H1 (cell line): ENCODE data around the gene PPM1K. TPM values are rescaled to one million over a fixed set of nuclear protein-coding genes. Genes with fewer than 3 reads are reported as not detected.

Source experiments
- CTCF ChIA-PET: fragments of 300-600 bp; sonication (Branson Sonifier 250); formaldehyde crosslinking; loops from one replicate; lab custom pipeline; 2021; ENCODE audit not compliant: partially characterized antibody; lab: Charles Lee
- POLR2A ChIA-PET: fragments of 300-600 bp; sonication (Branson Sonifier 250); formaldehyde crosslinking; loops from one replicate; lab custom pipeline; 2021; ENCODE audit warnings: inconsistent platforms; ENCODE audit not compliant: partially characterized antibody; lab: Charles Lee
- DNase-seq, 2 experiments: peaks; one replicate each; pipeline versions ENCODE4 v3.0.0 to v3.0.0-alpha.2; 2010 to 2022; ENCODE audit warnings: low spot score in 2 of 2, low read depth in 1 of 2, mixed read lengths in 1 of 2
- FAIRE-seq: peaks from 2 replicates; lab custom pipeline; 2011; peaks lifted over from hg19 to GRCh38; lab: Jason Lieb, UNC
- H2AFZ ChIP-seq: 2 replicates; pipeline ENCODE4 v1.8.1; 2012; ENCODE audit warnings: low read length, inconsistent platforms
- H2AK5ac ChIP-seq: 2 replicates; pipeline ENCODE4 v1.6.1; 2013; ENCODE audit warnings: low read depth, low read length
- H2BK120ac ChIP-seq: replicated peaks from 2 replicates; pipeline ENCODE3; 2013; ENCODE audit warnings: low read depth, low read length, inconsistent platforms
- H2BK12ac ChIP-seq: 2 replicates; pipeline ENCODE4 v1.6.1; 2013; ENCODE audit warnings: low read depth, low read length
- H2BK15ac ChIP-seq: 2 replicates; pipeline ENCODE4 v1.6.1; 2013; ENCODE audit warnings: low read length
- H2BK20ac ChIP-seq: 2 replicates; pipeline ENCODE4 v1.6.1; 2013; ENCODE audit warnings: low read length
- H2BK5ac ChIP-seq: 2 replicates; pipeline ENCODE4 v1.6.1; 2013; ENCODE audit warnings: low read depth, low read length
- H3K14ac ChIP-seq: 2 replicates; pipeline ENCODE4 v1.6.1; 2013; ENCODE audit warnings: inconsistent platforms; ENCODE audit not compliant: insufficient read length
- H3K18ac ChIP-seq: 2 replicates; pipeline ENCODE4 v1.6.1; 2013; ENCODE audit warnings: low read length; ENCODE audit errors: extremely low read depth
- H3K23ac ChIP-seq: 2 replicates; pipeline ENCODE4 v1.6.1; 2013; ENCODE audit warnings: inconsistent platforms; ENCODE audit not compliant: insufficient read length
- H3K23me2 ChIP-seq: 2 replicates; pipeline ENCODE4 v1.6.1; 2013; ENCODE audit warnings: low read depth, low read length
- H3K27ac ChIP-seq: 2 replicates; pipeline ENCODE4 v1.6.1; 2011; ENCODE audit warnings: low read depth, low read length, inconsistent platforms
- H3K27me3 ChIP-seq, 4 experiments: replicated peaks in 1 of 4; 1 replicate in 1 of 4; 2 replicates in 3 of 4; pipeline versions ENCODE4 v1.6.1 to v1.8.1; 2011 to 2013; ENCODE audit warnings: low read length in 3 of 4, mild to moderate bottlenecking in 3 of 4, inconsistent platforms in 2 of 4, mixed read lengths in 2 of 4, moderate library complexity in 1 of 4; ENCODE audit not compliant: control insufficient read depth in 3 of 4, insufficient read depth in 3 of 4; ENCODE audit errors: extremely low read depth in 1 of 4
- H3K36me3 ChIP-seq, 4 experiments: 2 replicates each; pipeline versions ENCODE4 v1.6.1 to v1.8.1; 2011 to 2013; ENCODE audit warnings: mild to moderate bottlenecking in 4 of 4, low read length in 3 of 4, moderate library complexity in 2 of 4, control low read depth in 1 of 4, inconsistent platforms in 1 of 4; ENCODE audit not compliant: insufficient read depth in 4 of 4, control insufficient read depth in 2 of 4
- H3K4ac ChIP-seq: replicated peaks from 2 replicates; pipeline ENCODE3; 2013; ENCODE audit warnings: low read length, low read depth, mixed read lengths, inconsistent platforms; ENCODE audit not compliant: insufficient read length
- H3K4me1 ChIP-seq, 4 experiments: replicated peaks in 1 of 4; 1 replicate in 1 of 4; 2 replicates in 3 of 4; pipeline versions ENCODE4 v1.6.1 to v1.8.1; 2011 to 2013; ENCODE audit warnings: low read length in 3 of 4, inconsistent platforms in 2 of 4, mixed read lengths in 1 of 4; ENCODE audit not compliant: insufficient read depth in 4 of 4, control insufficient read depth in 3 of 4
- H3K4me2 ChIP-seq, 2 experiments: 2 replicates each; pipeline versions ENCODE4 v1.6.1 to v1.8.1; 2011 to 2013; ENCODE audit warnings: low read depth in 2 of 2, low read length in 2 of 2, control low read depth in 1 of 2, inconsistent platforms in 1 of 2, mild to moderate bottlenecking in 1 of 2; ENCODE audit not compliant: insufficient read depth in 1 of 2
- H3K4me3 ChIP-seq, 4 experiments: fragments of 200-600, 300-600 bp in 1 of 4; sonication (generic), shearing (Covaris generic), sonication (Bioruptor Twin) in 1 of 4; 2 replicates each; pipeline versions ENCODE4 v1.5.1 to v1.8.1; 2011 to 2016; ENCODE audit warnings: low read length in 4 of 4, low read depth in 3 of 4, control low read depth in 2 of 4, inconsistent platforms in 2 of 4, mild to moderate bottlenecking in 2 of 4, mixed read lengths in 1 of 4, moderate library complexity in 1 of 4; ENCODE audit not compliant: insufficient read depth in 2 of 4; ENCODE audit errors: extremely low read depth in 1 of 4
- H3K56ac ChIP-seq: replicated peaks from 2 replicates; pipeline ENCODE3; 2013; ENCODE audit warnings: low read depth, mild to moderate bottlenecking, mixed read lengths, low read length, inconsistent platforms; ENCODE audit not compliant: insufficient read length
- H3K79me1 ChIP-seq: 2 replicates; pipeline ENCODE4 v1.6.1; 2013; ENCODE audit warnings: low read depth, low read length, control low read depth
- H3K79me2 ChIP-seq, 2 experiments: 2 replicates each; pipeline versions ENCODE4 v1.6.1 to v1.8.1; 2012 to 2013; ENCODE audit warnings: low read length in 2 of 2, mild to moderate bottlenecking in 2 of 2, inconsistent platforms in 1 of 2; ENCODE audit not compliant: insufficient read depth in 2 of 2, control insufficient read depth in 1 of 2
- H3K9ac ChIP-seq, 4 experiments: replicated peaks in 1 of 4; 1 replicate in 1 of 4; 2 replicates in 3 of 4; pipeline versions ENCODE4 v1.6.1 to v1.8.1; 2011 to 2013; ENCODE audit warnings: low read depth in 3 of 4, low read length in 3 of 4, control low read depth in 2 of 4, mild to moderate bottlenecking in 2 of 4, moderate library complexity in 2 of 4, inconsistent platforms in 1 of 4; ENCODE audit errors: extremely low read depth in 1 of 4
- H3K9me3 ChIP-seq, 2 experiments: 2 replicates each; pipeline versions ENCODE4 v1.6.1 to v1.8.1; 2012 to 2013; ENCODE audit warnings: mild to moderate bottlenecking in 2 of 2, moderate library complexity in 2 of 2, control low read depth in 1 of 2, inconsistent platforms in 1 of 2, low read depth in 1 of 2, low read length in 1 of 2, mixed read lengths in 1 of 2; ENCODE audit not compliant: insufficient read depth in 2 of 2
- H4K20me1 ChIP-seq, 2 experiments: replicated peaks in 1 of 2; 2 replicates each; pipeline versions ENCODE3 to v1.8.1; 2011 to 2013; ENCODE audit warnings: inconsistent platforms in 2 of 2, low read length in 2 of 2, mild to moderate bottlenecking in 1 of 2; ENCODE audit not compliant: insufficient read depth in 2 of 2, control insufficient read depth in 1 of 2
- H4K5ac ChIP-seq: 2 replicates; pipeline ENCODE4 v1.6.1; 2013; ENCODE audit warnings: low read length, low read depth, mixed read lengths, inconsistent platforms; ENCODE audit not compliant: insufficient read length
- H4K8ac ChIP-seq: 2 replicates; pipeline ENCODE4 v1.8.0; 2013; ENCODE audit warnings: mild to moderate bottlenecking, moderate library complexity, low read length, inconsistent platforms; ENCODE audit not compliant: insufficient read depth; ENCODE audit errors: extremely low read depth
- H4K91ac ChIP-seq: replicated peaks from 2 replicates; pipeline ENCODE3; 2013; ENCODE audit warnings: low read length, mixed read lengths, inconsistent platforms; ENCODE audit not compliant: insufficient read length
- CHD2 ChIP-seq: IDR thresholded peaks from 2 replicates; pipeline ENCODE4 v1.6.1; 2012; ENCODE audit warnings: low read length, improper control_type of control experiment
- CREB1 ChIP-seq: IDR thresholded peaks from 2 replicates; pipeline ENCODE4 v1.6.1; 2012; ENCODE audit warnings: inconsistent platforms
- GABPA ChIP-seq: IDR thresholded peaks from 2 replicates; pipeline ENCODE4 v1.6.1; 2011; ENCODE audit warnings: mild to moderate bottlenecking, low read length, moderate library complexity, borderline replicate concordance; ENCODE audit not compliant: insufficient read depth
- JUN ChIP-seq: IDR thresholded peaks from 2 replicates; pipeline ENCODE4 v1.6.1; 2011; ENCODE audit warnings: low read depth, mild to moderate bottlenecking, improper control_type of control experiment, low read length
- KDM1A ChIP-seq: fragments of 200-600, 300-600 bp; sonication (generic); IDR thresholded peaks from 2 replicates; pipeline ENCODE4 v1.7.1; 2016; ENCODE audit warnings: mild to moderate bottlenecking, low read length, borderline replicate concordance
- KDM4A ChIP-seq: IDR thresholded peaks from one replicate; pipeline ENCODE4 v1.7.1; 2012; ENCODE audit warnings: low read depth, mild to moderate bottlenecking, moderate library complexity, low read length, inconsistent platforms; ENCODE audit not compliant: severe bottlenecking
- NRF1 ChIP-seq: IDR thresholded peaks from 2 replicates; pipeline ENCODE4 v1.6.1; 2011; ENCODE audit warnings: mild to moderate bottlenecking, low read depth, low read length, improper control_type of control experiment
- POU5F1 ChIP-seq: IDR thresholded peaks from 2 replicates; pipeline ENCODE4 v1.6.1; 2011; ENCODE audit warnings: low read depth, mild to moderate bottlenecking, low read length, moderate library complexity
- RAD21 ChIP-seq, 2 experiments: IDR thresholded peaks in 1 of 2; conservative IDR thresholded peaks in 1 of 2; 2 replicates each; pipeline ENCODE4 v1.6.1; 2011; ENCODE audit warnings: low read depth in 2 of 2, low read length in 2 of 2, improper control_type of control experiment in 1 of 2, inconsistent platforms in 1 of 2, mild to moderate bottlenecking in 1 of 2, moderate library complexity in 1 of 2
- RNF2 ChIP-seq: fragments of 200-900, 300-1000 bp; sonication (generic); IDR thresholded peaks from 2 replicates; pipeline ENCODE4 v1.7.1; 2016; ENCODE audit warnings: borderline replicate concordance, low read depth, mild to moderate bottlenecking, antibody characterized with exemption, low read length; ENCODE audit not compliant: poor library complexity, severe bottlenecking; ENCODE audit errors: missing control alignments
- SAP30 ChIP-seq: fragments of 300-600 bp; sonication (generic); IDR thresholded peaks from 2 replicates; pipeline ENCODE4 v1.7.1; 2012; ENCODE audit warnings: low read length, moderate library complexity, mild to moderate bottlenecking, inconsistent platforms; ENCODE audit not compliant: insufficient read depth, insufficient replicate concordance
- SIX5 ChIP-seq: IDR thresholded peaks from 2 replicates; pipeline ENCODE4 v1.6.1; 2011; ENCODE audit warnings: mild to moderate bottlenecking, low read depth, low read length
- SP1 ChIP-seq: IDR thresholded peaks from 2 replicates; pipeline ENCODE4 v1.6.1; 2011; ENCODE audit warnings: low read depth, low read length
- TAF1 ChIP-seq: IDR thresholded peaks from 2 replicates; pipeline ENCODE4 v1.6.1; 2011; ENCODE audit warnings: mild to moderate bottlenecking, low read depth, low read length
- TBP ChIP-seq: IDR thresholded peaks from 2 replicates; pipeline ENCODE4 v1.6.1; 2011; ENCODE audit warnings: low read depth, low read length, improper control_type of control experiment
- WGBS, 2 experiments: shearing (Covaris generic) in 1 of 2; methylation state at CpG; one replicate each; pipeline versions ENCODE4 v1.1.6 to v1.1.7; 2013 to 2015; ENCODE audit warnings: low lambda C conversion rate in 2 of 2, mixed read lengths in 2 of 2, inconsistent platforms in 1 of 2, low coverage in 1 of 2, missing lambda C conversion rate in 1 of 2; ENCODE audit not compliant: insufficient replicate concordance in 2 of 2, insufficient coverage in 1 of 2, insufficient read length in 1 of 2; ENCODE audit errors: extremely low coverage in 1 of 2, missing lambda C conversion rate in 1 of 2; 5-methylcytosine and 5-hydroxymethylcytosine counted together
- polyA plus RNA-seq, 7 experiments: library from polyadenylated mRNA; depleted of rRNA in 3 of 7; stranded (reverse) in 5 of 7; unstranded in 2 of 7; fragments of >200 nt in 5 of 7; fragments of 200-250 nt in 2 of 7; gene quantifications; 1 replicate in 5 of 7; 2 replicates in 1 of 7; 4 replicates in 1 of 7; pipeline versions ENCODE4 v1.2.1 to v1.2.3, GENCODE V29; 2011 to 2013; ENCODE audit warnings: missing spikeins in 2 of 7, mixed read lengths in 2 of 7
- total RNA-seq: library from RNA; stranded (reverse); fragmentation: NEBNext Ultra II Directional; extraction: Animal tissue kit (Norgen Biotek cat#: 25700); gene quantifications from 2 replicates; pipeline ENCODE4 v1.2.1, GENCODE V29; 2021

PPM1K gene
- total and polyA plus RNA-seq, 2 of the 8 experiments (the other 6 are each of a cell fraction or from before 2014, with no cell fraction given), result 4.2 to 10.7 TPM

DNA sequence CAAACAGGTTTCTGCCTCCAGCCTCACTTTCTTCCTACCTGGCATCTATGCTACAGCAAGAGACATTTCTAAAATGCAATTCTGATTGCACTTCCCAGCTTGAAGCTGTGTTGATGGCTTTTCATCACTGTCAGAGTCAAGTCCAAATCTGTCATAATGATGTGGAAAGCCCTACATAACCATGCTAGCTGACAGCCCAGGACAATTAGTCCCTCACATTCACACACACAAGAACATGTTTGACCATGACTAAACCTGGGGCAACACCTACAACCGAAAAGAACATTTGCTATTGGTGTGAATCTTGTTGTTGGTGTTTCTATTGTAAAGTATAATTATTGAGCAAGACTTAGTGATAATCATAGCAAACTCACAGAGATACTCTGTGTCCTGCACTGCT, 58.2 kb downstream of the PPM1K start:
- DNase-seq (peak in 1 of 2 experiments; percentile 8), FAIRE-seq (no peak)
- Histone ChIP-seq H3K9ac (no peak overlapping the region), H3K4me1 (no peaks in the 10 kb centered on the region), H3K23ac (no peak overlapping the region), H4K5ac (no peak overlapping the region), H3K23me2 (no peaks in the 10 kb centered on the region), H2AK5ac (no peak overlapping the region), H3K18ac (no peak overlapping the region), H3K36me3 (no peaks in the 10 kb centered on the region), H3K27me3 (no peaks in the 10 kb centered on the region), H3K4me3 (no peak overlapping the region), H4K8ac (no peak overlapping the region), H2BK5ac (no peak overlapping the region), H3K79me2 (no peaks in the 10 kb centered on the region), H3K79me1 (no peaks in the 10 kb centered on the region), H3K4ac (no peak overlapping the region), H3K9me3 (no peaks in the 10 kb centered on the region), H2BK20ac (no peak overlapping the region), H2BK120ac (no peak overlapping the region), H4K20me1 (no peaks in the 10 kb centered on the region), H3K27ac (no peak overlapping the region), H2AFZ (no peak overlapping the region), H2BK12ac (no peak overlapping the region), H4K91ac (no peak overlapping the region), H3K4me2 (no peak overlapping the region), H3K56ac (no peak overlapping the region), H2BK15ac (no peak overlapping the region), H3K14ac (no peak overlapping the region)
- CTCF ChIA-PET, result interaction anchor here (1.1 to 4.6 kb wide), 3 partner anchors 58 to 288 kb away, joined by 3 to 34 read pairs (median 5); partner anchors contain the start of gene PPM1K
- WGBS, 2 experiments, result 68% methylated on average over 1 of the region's 1 CpG; no CpG with 5 or more reads in 1 of the 2 experiments
- POLR2A ChIA-PET, result no interaction called here
- TF ChIP-seq CHD2 (no peak), TBP (no peak), TAF1 (no peak), JUN (no peak), KDM4A (no peak), RNF2 (no peak), POU5F1 (no peak), SAP30 (no peak), KDM1A (no peak), SP1 (no peak), GABPA (no peak), SIX5 (no peak), CREB1 (no peak), RAD21 (IDR thresholded peaks at IDR 0.05 in 1 of 2, conservative IDR thresholded peaks at IDR 0.05 in 1 of 2; ENCODE audit: low read depth in 2 of 2, low read length in 2 of 2) (no peak), NRF1 (no peak)
